ENCODE results near the gene SEL1L.

SEL1L gene

DNA sequence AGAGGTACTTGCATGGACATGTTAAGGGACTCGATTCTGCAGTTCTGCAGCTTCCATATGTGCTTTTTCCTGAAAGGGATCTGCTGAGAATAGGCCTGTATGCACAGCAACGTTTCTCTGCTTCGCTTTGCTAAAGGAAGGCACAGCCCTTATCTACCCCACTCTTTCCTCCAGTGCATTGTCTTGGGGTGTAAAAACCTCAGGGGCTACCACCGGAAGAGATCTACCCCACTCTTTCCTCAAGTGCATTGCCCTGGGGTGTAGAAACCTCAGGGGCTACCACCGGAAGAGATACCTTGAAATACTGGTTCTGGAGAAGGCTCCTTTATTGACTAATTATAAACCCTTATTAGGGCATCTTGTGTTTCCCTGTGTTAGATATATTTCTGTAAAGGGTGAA is 52.9 kb downstream of the SEL1L start:
- TF ChIP-seq FOXP2 (optimal IDR thresholded peaks at IDR 0.05; ENCODE audit: borderline replicate concordance, extremely low read depth, extremely low read length, insufficient read depth): no peak
- no peak for TF ChIP-seq SIN3A (IDR thresholded peaks at IDR 0.05; ENCODE audit: borderline replicate concordance, insufficient read depth, low read length)
- TF ChIP-seq TAF1 (IDR thresholded peaks at IDR 0.05; ENCODE audit: borderline replicate concordance, insufficient read depth, low read length): no peak
- no peak for TF ChIP-seq POLR2AphosphoS5 (IDR thresholded peaks at IDR 0.05; ENCODE audit: low read depth, low read length)
- TF ChIP-seq, protein P1, sequence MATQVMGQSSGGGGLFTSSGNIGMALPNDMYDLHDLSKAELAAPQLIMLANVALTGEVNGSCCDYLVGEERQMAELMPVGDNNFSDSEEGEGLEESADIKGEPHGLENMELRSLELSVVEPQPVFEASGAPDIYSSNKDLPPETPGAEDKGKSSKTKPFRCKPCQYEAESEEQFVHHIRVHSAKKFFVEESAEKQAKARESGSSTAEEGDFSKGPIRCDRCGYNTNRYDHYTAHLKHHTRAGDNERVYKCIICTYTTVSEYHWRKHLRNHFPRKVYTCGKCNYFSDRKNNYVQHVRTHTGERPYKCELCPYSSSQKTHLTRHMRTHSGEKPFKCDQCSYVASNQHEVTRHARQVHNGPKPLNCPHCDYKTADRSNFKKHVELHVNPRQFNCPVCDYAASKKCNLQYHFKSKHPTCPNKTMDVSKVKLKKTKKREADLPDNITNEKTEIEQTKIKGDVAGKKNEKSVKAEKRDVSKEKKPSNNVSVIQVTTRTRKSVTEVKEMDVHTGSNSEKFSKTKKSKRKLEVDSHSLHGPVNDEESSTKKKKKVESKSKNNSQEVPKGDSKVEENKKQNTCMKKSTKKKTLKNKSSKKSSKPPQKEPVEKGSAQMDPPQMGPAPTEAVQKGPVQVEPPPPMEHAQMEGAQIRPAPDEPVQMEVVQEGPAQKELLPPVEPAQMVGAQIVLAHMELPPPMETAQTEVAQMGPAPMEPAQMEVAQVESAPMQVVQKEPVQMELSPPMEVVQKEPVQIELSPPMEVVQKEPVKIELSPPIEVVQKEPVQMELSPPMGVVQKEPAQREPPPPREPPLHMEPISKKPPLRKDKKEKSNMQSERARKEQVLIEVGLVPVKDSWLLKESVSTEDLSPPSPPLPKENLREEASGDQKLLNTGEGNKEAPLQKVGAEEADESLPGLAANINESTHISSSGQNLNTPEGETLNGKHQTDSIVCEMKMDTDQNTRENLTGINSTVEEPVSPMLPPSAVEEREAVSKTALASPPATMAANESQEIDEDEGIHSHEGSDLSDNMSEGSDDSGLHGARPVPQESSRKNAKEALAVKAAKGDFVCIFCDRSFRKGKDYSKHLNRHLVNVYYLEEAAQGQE (IDR thresholded peaks at IDR 0.05; ENCODE audit: insufficient read depth in 1 of 2, low read depth in 2 of 2, low read length in 2 of 2): no peak

DNA sequence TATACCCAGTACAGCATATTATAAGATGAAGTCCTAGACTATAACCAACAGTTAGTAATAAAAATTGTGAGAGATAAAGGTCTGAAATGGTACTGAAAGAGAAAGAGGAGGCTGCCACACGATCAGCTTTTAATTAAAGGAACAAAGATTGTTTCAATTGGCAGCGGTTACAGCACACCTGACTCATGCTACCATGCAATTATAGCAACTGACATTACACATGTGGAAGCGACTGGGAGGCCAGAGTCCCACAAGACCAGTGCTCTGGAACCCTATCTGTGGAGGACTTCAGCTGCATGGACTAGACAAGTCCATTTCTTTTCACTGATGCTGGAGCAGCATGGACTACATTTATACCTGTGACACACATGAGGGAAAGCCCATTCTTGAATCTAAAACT is 55.2 kb downstream of the SEL1L start:
- TF ChIP-seq POLR2AphosphoS5 (IDR thresholded peaks at IDR 0.05; ENCODE audit: low read depth, low read length): no peak
- TF ChIP-seq SIN3A (IDR thresholded peaks at IDR 0.05; ENCODE audit: borderline replicate concordance, insufficient read depth, low read length): no peak
- TF ChIP-seq, protein P1 (IDR thresholded peaks at IDR 0.05; ENCODE audit: insufficient read depth in 1 of 2, low read depth in 2 of 2, low read length in 2 of 2): no peak
- TF ChIP-seq TAF1 (IDR thresholded peaks at IDR 0.05; ENCODE audit: borderline replicate concordance, insufficient read depth, low read length): no peak
- TF ChIP-seq FOXP2 (optimal IDR thresholded peaks at IDR 0.05; ENCODE audit: borderline replicate concordance, extremely low read depth, extremely low read length, insufficient read depth): no peak

DNA sequence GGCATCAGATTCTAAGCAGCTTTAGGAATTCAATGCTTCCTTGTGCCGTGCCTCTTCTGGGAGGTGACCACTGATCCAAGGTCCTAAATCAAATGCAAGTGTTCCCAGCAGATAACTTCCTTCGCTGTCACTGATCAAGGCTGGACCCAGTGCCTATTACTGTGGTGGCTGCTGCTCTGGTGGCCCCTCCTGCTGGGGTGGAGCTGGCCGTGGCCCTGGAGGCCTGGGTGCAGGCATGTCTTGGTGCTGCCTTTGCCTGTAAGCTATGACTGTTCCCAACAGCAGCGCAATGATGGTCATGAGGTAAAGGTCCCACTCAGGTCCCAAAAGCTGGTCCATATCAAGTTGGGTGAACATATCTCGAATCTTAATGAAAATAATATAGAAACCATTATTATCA is 56.8 kb downstream of the SEL1L start:
- TF ChIP-seq, protein P1 (IDR thresholded peaks at IDR 0.05; ENCODE audit: insufficient read depth in 1 of 2, low read depth in 2 of 2, low read length in 2 of 2): no peak
- no peak for TF ChIP-seq POLR2AphosphoS5 (IDR thresholded peaks at IDR 0.05; ENCODE audit: low read depth, low read length)
- TF ChIP-seq TAF1 (IDR thresholded peaks at IDR 0.05; ENCODE audit: borderline replicate concordance, insufficient read depth, low read length): no peak
- TF ChIP-seq FOXP2 (optimal IDR thresholded peaks at IDR 0.05; ENCODE audit: borderline replicate concordance, extremely low read depth, extremely low read length, insufficient read depth): no peak

DNA sequence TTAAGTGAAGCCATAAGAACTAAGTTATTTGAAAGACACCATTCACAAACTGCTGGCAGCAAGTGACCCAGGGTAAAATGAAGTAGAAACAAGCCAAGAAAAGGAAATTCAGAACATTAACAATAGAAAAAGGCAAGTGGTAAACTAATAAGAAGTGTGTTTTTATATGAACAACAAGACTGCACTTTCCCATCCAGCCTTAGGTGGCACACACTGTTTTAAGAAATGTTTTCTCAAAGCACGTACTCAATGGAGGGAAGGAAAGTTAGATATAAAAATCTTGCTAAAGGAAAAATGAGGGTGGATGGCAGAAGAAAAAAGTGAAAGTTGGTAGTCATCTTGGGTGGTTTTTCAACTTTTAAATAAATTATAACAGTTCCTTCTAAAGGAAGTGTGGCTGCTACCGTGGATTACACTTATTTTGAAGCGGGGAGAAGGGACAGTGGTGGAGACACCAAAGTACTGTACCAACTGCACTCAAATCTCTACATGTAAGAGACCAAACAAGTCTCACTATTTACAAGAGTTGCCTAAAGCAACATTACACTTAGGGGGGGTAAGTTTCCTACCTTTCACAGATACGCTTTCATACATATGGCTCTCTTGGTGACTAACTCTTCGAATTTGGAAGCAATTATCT is 58.8 kb downstream of the SEL1L start:
- TF ChIP-seq FOXP2 (optimal IDR thresholded peaks at IDR 0.05; ENCODE audit: borderline replicate concordance, extremely low read depth, extremely low read length, insufficient read depth): no peak
- TF ChIP-seq POLR2AphosphoS5 (IDR thresholded peaks at IDR 0.05; ENCODE audit: low read depth, low read length): no peak
- TF ChIP-seq TAF1 (IDR thresholded peaks at IDR 0.05; ENCODE audit: borderline replicate concordance, insufficient read depth, low read length): no peak
- TF ChIP-seq, protein P1 (IDR thresholded peaks at IDR 0.05; ENCODE audit: insufficient read depth in 1 of 2, low read depth in 2 of 2, low read length in 2 of 2): no peak
- no peak for TF ChIP-seq SIN3A (IDR thresholded peaks at IDR 0.05; ENCODE audit: borderline replicate concordance, insufficient read depth, low read length)

DNA sequence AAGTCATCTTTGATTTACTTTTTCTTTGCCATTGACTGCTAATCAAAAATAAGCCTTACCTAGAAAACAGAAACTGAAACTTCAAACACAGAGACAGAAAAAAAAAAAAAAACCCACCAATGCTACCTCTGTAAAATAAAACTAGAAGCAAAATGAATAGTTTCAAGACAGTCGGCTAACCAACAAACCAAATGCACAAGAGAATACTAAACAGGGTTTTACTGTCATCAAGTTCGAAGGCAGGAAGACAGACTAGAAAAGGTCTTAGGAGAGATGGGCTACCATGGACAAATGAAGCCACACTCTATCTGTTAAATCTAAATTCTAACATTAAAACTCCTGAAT is 59.5 kb downstream of the SEL1L start:
- TF ChIP-seq POLR2AphosphoS5 (IDR thresholded peaks at IDR 0.05; ENCODE audit: low read depth, low read length) (no peak), TAF1 (IDR thresholded peaks at IDR 0.05; ENCODE audit: borderline replicate concordance, insufficient read depth, low read length) (no peak), FOXP2 (optimal IDR thresholded peaks at IDR 0.05; ENCODE audit: borderline replicate concordance, extremely low read depth, extremely low read length, insufficient read depth) (no peak), SIN3A (IDR thresholded peaks at IDR 0.05; ENCODE audit: borderline replicate concordance, insufficient read depth, low read length) (no peak)
- TF ChIP-seq, protein P1 (IDR thresholded peaks at IDR 0.05; ENCODE audit: insufficient read depth in 1 of 2, low read depth in 2 of 2, low read length in 2 of 2): no peak

Measured in PFSK-1 (cell line).